Aorta (tissue), 5 donors: ENCODE data around the gene CENPT. TPM values are rescaled to one million over a fixed set of nuclear protein-coding genes. Genes with fewer than 3 reads are reported as not detected.

Experiments used
- ATAC-seq: fragments of 200-7000 bp; cut with Tn5 transposase; one replicate; pipeline ENCODE4 v1.9.1; 2022; ENCODE audit warnings: moderate library complexity; ENCODE audit not compliant: low FRiP score
- DNase-seq, 2 donors: peaks; one replicate each; pipeline ENCODE4 v3.0.0-alpha.2; 2020
- H3K27ac ChIP-seq, 2 donors: one replicate each; pipeline ENCODE4 v1.5.1; 2013; ENCODE audit warnings: low read length in 2 of 2, mild to moderate bottlenecking in 2 of 2, moderate library complexity in 2 of 2, control low read depth in 1 of 2, inconsistent platforms in 1 of 2, low read depth in 1 of 2
- H3K27me3 ChIP-seq, 2 donors: one replicate each; pipeline ENCODE4 v1.6.1; 2013; ENCODE audit warnings: control low read depth in 1 of 2, low read length in 1 of 2, mild to moderate bottlenecking in 1 of 2, moderate library complexity in 1 of 2; ENCODE audit not compliant: insufficient read depth in 2 of 2, control insufficient read depth in 1 of 2
- H3K36me3 ChIP-seq, 2 donors: one replicate each; pipeline ENCODE4 v1.6.1; 2013; ENCODE audit warnings: control low read depth in 1 of 2, low read length in 1 of 2, mild to moderate bottlenecking in 1 of 2; ENCODE audit not compliant: insufficient read depth in 2 of 2, control insufficient read depth in 1 of 2
- H3K4me1 ChIP-seq, 2 donors: one replicate each; pipeline ENCODE4 v1.6.1; 2013; ENCODE audit warnings: low read length in 2 of 2, control low read depth in 1 of 2, mild to moderate bottlenecking in 1 of 2, moderate library complexity in 1 of 2; ENCODE audit not compliant: insufficient read depth in 2 of 2, control insufficient read depth in 1 of 2
- H3K4me3 ChIP-seq, 2 donors: one replicate each; pipeline ENCODE4 v1.5.1; 2013; ENCODE audit warnings: low read length in 2 of 2, control low read depth in 1 of 2, mild to moderate bottlenecking in 1 of 2
- H3K9me3 ChIP-seq: one replicate; pipeline ENCODE4 v1.6.1; 2013; ENCODE audit warnings: mild to moderate bottlenecking, low read length; ENCODE audit not compliant: control insufficient read depth
- WGBS, 2 donors: extraction: QIAGEN DNeasy Blood & Tissue Kit; methylation state at CpG; one replicate each; pipeline ENCODE4 v1.1.7; 2013; 5-methylcytosine and 5-hydroxymethylcytosine counted together
- intact Hi-C, 2 donors: fragments of 100-400 bp; cut with DNase I; formaldehyde crosslinking; loops; one replicate each; pipeline versions ENCODE4 v1.14.2 to v1.15.0; 2022
- polyA plus RNA-seq, 2 donors: library from polyadenylated mRNA; stranded (reverse); fragments of 200-250 nt; gene quantifications; one replicate each; pipeline ENCODE4 v1.2.3, GENCODE V29; 2013
- total RNA-seq, 2 donors: library from RNA; stranded (reverse); fragmentation: NEBNext Ultra II Directional; extraction: Animal tissue kit (Norgen Biotek cat#: 25700); gene quantifications; one replicate each; pipeline ENCODE4 v1.2.1, GENCODE V29; 2021
- donor health status: healthy with polysubstance abuse.
- donor health status: Bipolar disorder and iron deficiency.
- donor health status: DM: no; HTN: no; CAD: no.
- donor health status: DM: no; HTN: no; CAD: no.
- donor health status: DM: yes; HTN: yes; CAD: no.

CENPT gene
- total and polyA plus RNA-seq, 4 donors = 28.3 to 168 (median 48.9) TPM

GRCh38 chr16:67822511-67822910 is 25.0 kb downstream of the CENPT start:
- Histone ChIP-seq H3K27ac (no peak overlapping the region), H3K36me3 (no peaks in the 10 kb centered on the region), H3K27me3 (no peaks in the 10 kb centered on the region), H3K4me3 (no peak overlapping the region), H3K9me3 (no peaks in the 10 kb centered on the region), H3K4me1 (no peaks in the 10 kb centered on the region)
- ATAC-seq (no peak), DNase-seq (no peak)
- intact Hi-C loops = no loop called here
- WGBS, 2 donors = 91 to 93% methylated on average over 2 of the region's 2 CpGs

- H3K4me3 ChIP-seq = no peak overlapping the region
- ATAC-seq (no peak), DNase-seq (no peak)
- H3K9me3 ChIP-seq = no peaks in the 10 kb centered on the region
- no peaks in the 10 kb centered on the region for H3K36me3 ChIP-seq
- intact Hi-C loops = no loop called here
- no peak overlapping the region for H3K27ac ChIP-seq
- 89 to 91% methylated on average over 11 of the region's 11 CpGs for WGBS, 2 donors
- H3K4me1 ChIP-seq = no peaks in the 10 kb centered on the region
- H3K27me3 ChIP-seq = no peaks in the 10 kb centered on the region
These were observed 26.8 kb downstream of the CENPT start for GRCh38 chr16:67820608-67821259.

GRCh38 chr16:67814567-67814966 is 32.9 kb downstream of the CENPT start:
- no peak for ATAC-seq
- no peaks in the 10 kb centered on the region for H3K9me3 ChIP-seq
- intact Hi-C loops = loop anchor here in 1 of 2 donors (2.0 kb wide), 1 partner anchor 114 kb away; no protein-coding TSS in a partner anchor
- no peak for DNase-seq
- H3K36me3 ChIP-seq = no peaks in the 10 kb centered on the region
- H3K4me3 ChIP-seq = no peak overlapping the region
- 84 to 88% methylated on average over 8 of the region's 8 CpGs for WGBS, 2 donors
- no peaks in the 10 kb centered on the region for H3K27me3 ChIP-seq
- no peak overlapping the region for H3K27ac ChIP-seq
- no peaks in the 10 kb centered on the region for H3K4me1 ChIP-seq

- H3K27ac ChIP-seq = no peak overlapping the region
- ATAC-seq = no peak
- H3K4me1 ChIP-seq = no peaks in the 10 kb centered on the region
- no peaks in the 10 kb centered on the region for H3K36me3 ChIP-seq
- 97 to 100% methylated on average over 1 of the region's 1 CpG for WGBS, 2 donors
- H3K4me3 ChIP-seq = no peak overlapping the region
- intact Hi-C loops = no loop called here
- H3K27me3 ChIP-seq = no peaks in the 10 kb centered on the region
- no peaks in the 10 kb centered on the region for H3K9me3 ChIP-seq
- DNase-seq = no peak
These were observed 35.6 kb downstream of the CENPT start for GRCh38 chr16:67811899-67812298.

GRCh38 chr16:67807148-67807682 is 40.3 kb downstream of the CENPT start:
- no peaks in the 10 kb centered on the region for H3K4me1 ChIP-seq
- no peak for ATAC-seq
- no peaks in the 10 kb centered on the region for H3K36me3 ChIP-seq
- no peaks in the 10 kb centered on the region for H3K27me3 ChIP-seq
- DNase-seq = no peak
- 24% methylated on average over 24 of the region's 24 CpGs for WGBS, 2 donors
- H3K27ac ChIP-seq = peak overlapping the region in 1 of 2 donors; percentile 20
- no peaks in the 10 kb centered on the region for H3K9me3 ChIP-seq
- peak overlapping the region in 1 of 2 donors; percentile 50 for H3K4me3 ChIP-seq
- intact Hi-C loops = loop anchor here in 1 of 2 donors (5.0 kb wide), 1 partner anchor 35 kb away; the partner anchor contains the start of gene THAP11

GRCh38 chr16:67806428-67807147 is 40.9 kb downstream of the CENPT start, which contains the start of the genes RANBP10 and TSNAXIP1:
RANBP10 (minus strand) TSS chr16:67806560; CDS start chr16:67806536, 24 bp downstream.
TSNAXIP1 (plus strand) TSS chr16:67806889; CDS start chr16:67807150, 261 bp downstream.
- intact Hi-C loops = loop anchor here in 1 of 2 donors (5.0 kb wide), 1 partner anchor 36 kb away; the partner anchor contains the start of gene THAP11
- peak within 1 kb of the TSS in 1 of 2 donors; percentile 21 for H3K27ac ChIP-seq
- 0 to 1% methylated on average over 49 to 54 of the region's 54 CpGs for WGBS, 2 donors
- no peaks in the 10 kb centered on the region for H3K9me3 ChIP-seq
- ATAC-seq = peak; percentile 98
- H3K4me3 ChIP-seq = peak within 1 kb of the TSS; percentile 49 to 87
- no peaks in the 10 kb centered on the region for H3K36me3 ChIP-seq
- peak; percentile 98 to 99 for DNase-seq
- no peaks in the 10 kb centered on the region for H3K4me1 ChIP-seq
- no peaks in the 10 kb centered on the region for H3K27me3 ChIP-seq

GRCh38 chr16:67805718-67806427 is 41.6 kb downstream of the CENPT start:
- ATAC-seq = peak; percentile 1
- DNase-seq = peak in 1 of 2 donors; percentile 50
- no peaks in the 10 kb centered on the region for H3K27me3 ChIP-seq
- H3K4me3 ChIP-seq = peak overlapping the region; percentile 13 to 87
- H3K4me1 ChIP-seq = no peaks in the 10 kb centered on the region
- intact Hi-C loops = loop anchor here in 1 of 2 donors (5.0 kb wide), 1 partner anchor 36 kb away; the partner anchor contains the start of gene THAP11
- WGBS, 2 donors = 0 to 2% methylated on average over 26 of the region's 26 CpGs
- no peaks in the 10 kb centered on the region for H3K9me3 ChIP-seq
- no peaks in the 10 kb centered on the region for H3K36me3 ChIP-seq
- no peak overlapping the region for H3K27ac ChIP-seq

GRCh38 chr16:67804853-67805542 is 42.5 kb downstream of the CENPT start:
- no peaks in the 10 kb centered on the region for H3K9me3 ChIP-seq
- no peak overlapping the region for H3K27ac ChIP-seq
- H3K4me1 ChIP-seq = no peaks in the 10 kb centered on the region
- WGBS, 2 donors = 84 to 89% methylated on average over 4 of the region's 4 CpGs
- no peaks in the 10 kb centered on the region for H3K36me3 ChIP-seq
- DNase-seq (no peak), ATAC-seq (no peak)
- intact Hi-C loops = loop anchor here in 1 of 2 donors (5.0 kb wide), 1 partner anchor 37 kb away; the partner anchor contains the start of gene THAP11
- H3K4me3 ChIP-seq = no peak overlapping the region
- H3K27me3 ChIP-seq = no peaks in the 10 kb centered on the region
